Lower leg skin (tissue), 3 donors: ENCODE results near the gene NLE1.

Source experiments
- POLR2A ChIP-seq, 2 donors: fragments of 450-650 bp; IDR thresholded peaks; one replicate each; pipeline ENCODE4 v1.6.1; 2016 to 2017; ENCODE audit warnings: antibody characterized with exemption in 2 of 2, mild to moderate bottlenecking in 1 of 2, moderate library complexity in 1 of 2
- TF ChIP-seq, protein P1 (sequence below), 3 donors: fragments of 450-650 bp; IDR thresholded peaks; one replicate each; pipeline ENCODE4 v1.5.1; 2016; ENCODE audit warnings: antibody characterized with exemption in 3 of 3, mild to moderate bottlenecking in 3 of 3, moderate library complexity in 2 of 3

DNA sequence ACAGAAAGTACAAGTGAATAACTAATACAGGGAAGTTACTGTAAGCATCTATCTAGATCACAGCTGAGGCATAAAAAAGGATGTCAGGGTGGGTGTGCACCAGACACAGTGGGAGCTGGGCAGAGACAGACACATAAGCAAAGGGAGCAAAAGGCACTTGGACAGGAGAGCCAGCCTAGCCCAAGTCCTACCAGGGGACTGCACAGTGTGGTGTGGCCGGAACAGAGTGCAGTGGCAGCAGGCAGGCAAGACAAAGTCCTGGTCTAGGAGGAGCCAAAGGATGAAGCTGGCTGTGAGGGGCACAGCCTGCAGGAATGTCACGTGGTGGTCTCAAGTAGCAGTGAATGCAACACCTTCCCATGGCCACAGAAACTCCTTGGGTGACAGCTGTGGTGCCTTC is 44.3 kb downstream of the NLE1 start:
- TF ChIP-seq, protein P1, sequence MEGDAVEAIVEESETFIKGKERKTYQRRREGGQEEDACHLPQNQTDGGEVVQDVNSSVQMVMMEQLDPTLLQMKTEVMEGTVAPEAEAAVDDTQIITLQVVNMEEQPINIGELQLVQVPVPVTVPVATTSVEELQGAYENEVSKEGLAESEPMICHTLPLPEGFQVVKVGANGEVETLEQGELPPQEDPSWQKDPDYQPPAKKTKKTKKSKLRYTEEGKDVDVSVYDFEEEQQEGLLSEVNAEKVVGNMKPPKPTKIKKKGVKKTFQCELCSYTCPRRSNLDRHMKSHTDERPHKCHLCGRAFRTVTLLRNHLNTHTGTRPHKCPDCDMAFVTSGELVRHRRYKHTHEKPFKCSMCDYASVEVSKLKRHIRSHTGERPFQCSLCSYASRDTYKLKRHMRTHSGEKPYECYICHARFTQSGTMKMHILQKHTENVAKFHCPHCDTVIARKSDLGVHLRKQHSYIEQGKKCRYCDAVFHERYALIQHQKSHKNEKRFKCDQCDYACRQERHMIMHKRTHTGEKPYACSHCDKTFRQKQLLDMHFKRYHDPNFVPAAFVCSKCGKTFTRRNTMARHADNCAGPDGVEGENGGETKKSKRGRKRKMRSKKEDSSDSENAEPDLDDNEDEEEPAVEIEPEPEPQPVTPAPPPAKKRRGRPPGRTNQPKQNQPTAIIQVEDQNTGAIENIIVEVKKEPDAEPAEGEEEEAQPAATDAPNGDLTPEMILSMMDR (IDR thresholded peaks at IDR 0.05) = no peak
- no peak for TF ChIP-seq POLR2A (IDR thresholded peaks at IDR 0.05)
